ENCODE measurements around the gene SEZ6L.

The SEZ6L gene

GRCh38 chr22:26283330-26283729 is 114.1 kb downstream of the SEZ6L start:
- in situ Hi-C loops (cut with HindIII; ENCODE audit: low pct_ligation_motif_present, low pct_unique_long_range_greater_than_20kb, low sequenced_read_pairs) = no loop called here
- DNase-seq = no peak

DNA sequence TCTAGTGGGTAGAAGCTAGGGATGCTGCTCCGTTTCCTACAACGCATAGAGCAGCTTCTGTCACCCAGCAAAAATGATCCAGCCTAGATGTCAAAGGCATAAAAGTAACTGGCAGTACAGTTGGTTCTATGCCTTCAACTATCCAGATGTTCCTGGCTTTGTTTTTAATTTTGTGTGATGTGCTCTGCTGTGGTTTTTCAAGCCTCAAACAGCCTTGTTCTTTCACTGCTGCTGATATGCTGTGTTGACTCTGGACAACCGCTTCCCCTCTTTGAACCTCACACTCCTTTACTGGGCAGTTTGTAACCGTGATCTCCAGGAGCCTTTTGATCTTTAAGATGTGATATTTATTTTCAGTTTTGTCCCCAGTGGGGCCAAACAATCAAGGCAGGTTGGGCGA is 116.4 kb downstream of the SEZ6L start:
- no peak for DNase-seq
- in situ Hi-C loops (cut with HindIII; ENCODE audit: low pct_ligation_motif_present, low pct_unique_long_range_greater_than_20kb, low sequenced_read_pairs) = no loop called here

DNA sequence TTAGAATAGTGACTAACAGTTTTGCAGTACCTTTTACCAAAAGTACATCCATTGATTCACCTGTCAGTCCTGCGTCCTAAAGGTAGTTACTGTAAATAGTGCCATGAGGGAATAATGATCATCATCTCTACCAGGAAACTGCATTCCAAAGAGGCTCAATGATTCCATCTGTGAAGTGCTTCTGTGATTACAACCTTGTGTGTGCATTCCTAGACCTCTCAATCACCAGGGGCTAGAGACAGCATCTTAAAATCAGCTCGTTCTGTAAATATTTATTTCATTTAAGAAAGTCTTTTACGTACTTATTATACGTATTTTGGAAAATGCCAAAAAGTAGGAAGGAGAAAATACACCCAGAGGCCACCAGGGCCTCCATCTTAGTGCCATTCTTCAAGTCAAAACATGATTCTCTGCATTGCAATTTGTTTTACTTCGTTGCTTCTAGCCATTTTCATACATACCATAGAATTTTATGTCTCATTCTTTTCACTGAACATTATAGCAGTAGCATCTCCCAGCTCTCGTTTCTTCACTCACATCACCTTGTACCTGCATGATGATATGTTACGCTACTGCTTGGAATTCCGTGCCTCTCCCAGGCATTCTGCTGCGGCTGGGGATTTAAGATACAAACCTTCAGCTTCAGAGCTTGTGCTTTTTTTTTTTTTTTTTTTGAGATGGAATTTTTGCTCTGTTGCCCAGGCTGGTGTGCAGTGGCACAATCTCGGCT is 117.0 kb downstream of the SEZ6L start:
- no peak for DNase-seq
- in situ Hi-C loops (cut with HindIII; ENCODE audit: low pct_ligation_motif_present, low pct_unique_long_range_greater_than_20kb, low sequenced_read_pairs) = no loop called here

DNA sequence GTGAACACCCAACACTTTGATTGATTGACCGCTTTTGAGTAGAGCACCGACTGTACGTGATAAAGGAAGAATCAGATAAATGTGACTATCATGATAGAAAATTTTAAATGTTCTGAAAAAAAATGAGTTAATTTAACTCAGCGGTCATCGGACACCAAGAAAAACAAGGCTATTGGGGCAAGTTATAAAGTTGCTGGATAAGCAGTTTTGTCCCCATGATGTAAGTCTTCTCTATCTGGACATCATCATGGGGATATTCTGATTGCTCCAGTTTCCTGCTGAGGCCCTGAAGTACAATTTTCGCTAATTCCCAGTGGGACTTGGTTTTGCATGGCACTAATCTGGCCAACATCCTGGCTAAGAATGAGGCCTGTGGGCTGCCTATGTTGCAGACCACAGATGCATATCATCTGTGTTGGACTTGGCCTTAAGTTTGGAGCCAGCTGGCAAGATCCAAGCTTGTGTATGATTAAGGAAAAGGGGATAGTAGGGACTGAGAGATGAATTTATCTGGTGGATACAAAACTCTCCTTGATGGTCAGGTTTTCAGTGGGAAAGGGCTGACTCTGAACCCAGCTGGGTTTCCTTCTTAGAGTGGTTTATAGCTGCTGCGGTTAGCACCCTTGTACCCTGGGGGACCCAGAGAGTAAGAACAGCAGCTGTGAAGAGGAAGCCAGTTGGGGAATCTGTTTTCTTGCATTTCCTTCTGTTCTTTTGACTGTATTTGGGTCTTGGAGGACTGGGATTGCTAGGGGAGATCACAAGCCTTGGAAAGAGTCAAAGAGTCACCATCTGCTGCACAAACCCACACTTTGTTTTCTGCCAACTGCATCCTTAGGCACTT is 118.3 kb downstream of the SEZ6L start:
- DNase-seq = no peak
- in situ Hi-C loops (cut with HindIII; ENCODE audit: low pct_ligation_motif_present, low pct_unique_long_range_greater_than_20kb, low sequenced_read_pairs) = no loop called here

GRCh38 chr22:26289611-26290101 is 120.4 kb downstream of the SEZ6L start:
- DNase-seq = no peak
- in situ Hi-C loops (cut with HindIII; ENCODE audit: low pct_ligation_motif_present, low pct_unique_long_range_greater_than_20kb, low sequenced_read_pairs) = no loop called here

DNA sequence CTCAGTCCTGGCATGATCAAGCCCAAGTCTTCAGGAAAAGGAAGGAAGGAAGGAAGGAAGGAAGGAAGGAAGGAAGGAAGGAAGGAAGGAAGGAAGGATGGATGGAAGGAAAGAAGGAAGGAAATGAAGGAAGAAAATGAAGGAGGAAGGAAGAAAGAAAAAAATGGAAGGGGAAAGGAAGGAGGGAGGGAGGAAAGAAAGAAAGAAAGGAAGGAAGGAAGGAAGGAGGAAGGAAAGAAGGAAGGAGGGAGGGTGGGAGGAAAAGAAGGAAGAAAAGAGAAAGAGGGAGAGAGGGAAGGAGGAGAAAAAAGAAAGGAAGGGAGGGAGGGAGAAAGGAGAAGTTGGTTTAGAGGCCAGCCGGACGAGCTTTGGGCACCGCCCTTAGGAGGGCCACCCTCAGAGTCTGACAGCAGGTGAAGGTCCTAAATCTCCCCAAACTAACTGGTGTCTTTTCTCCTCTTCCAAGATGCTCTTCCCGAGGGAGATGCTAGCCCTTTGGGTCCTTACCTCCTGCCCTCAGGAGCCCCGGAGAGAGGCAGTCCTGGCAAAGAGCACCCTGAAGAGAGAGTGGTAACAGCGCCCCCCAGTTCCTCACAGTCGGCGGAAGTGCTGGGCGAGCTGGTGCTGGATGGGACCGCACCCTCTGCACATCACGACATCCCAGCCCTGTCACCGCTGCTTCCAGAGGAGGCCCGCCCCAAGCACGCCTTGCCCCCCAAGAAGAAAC is 122.8 kb downstream of the SEZ6L start:
- in situ Hi-C loops (cut with HindIII; ENCODE audit: low pct_ligation_motif_present, low pct_unique_long_range_greater_than_20kb, low sequenced_read_pairs) = no loop called here
- DNase-seq = no peak

DNA sequence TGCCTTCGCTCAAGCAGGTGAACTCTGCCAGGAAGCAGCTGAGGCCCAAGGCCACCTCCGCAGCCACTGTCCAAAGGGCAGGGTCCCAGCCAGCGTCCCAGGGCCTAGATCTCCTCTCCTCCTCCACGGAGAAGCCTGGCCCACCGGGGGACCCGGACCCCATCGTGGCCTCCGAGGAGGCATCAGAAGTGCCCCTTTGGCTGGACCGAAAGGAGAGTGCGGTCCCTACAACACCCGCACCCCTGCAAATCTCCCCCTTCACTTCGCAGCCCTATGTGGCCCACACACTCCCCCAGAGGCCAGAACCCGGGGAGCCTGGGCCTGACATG is 123.4 kb downstream of the SEZ6L start:
- DNase-seq = no peak
- in situ Hi-C loops (cut with HindIII; ENCODE audit: low pct_ligation_motif_present, low pct_unique_long_range_greater_than_20kb, low sequenced_read_pairs) = no loop called here

GRCh38 chr22:26295563-26296126 is 126.4 kb downstream of the SEZ6L start:
- in situ Hi-C loops (cut with HindIII; ENCODE audit: low pct_ligation_motif_present, low pct_unique_long_range_greater_than_20kb, low sequenced_read_pairs) = no loop called here
- DNase-seq = no peak

- DNase-seq = no peak
- in situ Hi-C loops (cut with HindIII; ENCODE audit: low pct_ligation_motif_present, low pct_unique_long_range_greater_than_20kb, low sequenced_read_pairs) = no loop called here
These were observed 129.5 kb downstream of the SEZ6L start for GRCh38 chr22:26298605-26299310.

GRCh38 chr22:26302726-26303125 is 133.5 kb downstream of the SEZ6L start:
- in situ Hi-C loops (cut with HindIII; ENCODE audit: low pct_ligation_motif_present, low pct_unique_long_range_greater_than_20kb, low sequenced_read_pairs) = no loop called here
- no peak for DNase-seq

GRCh38 chr22:26303475-26303874 is 134.2 kb downstream of the SEZ6L start:
- in situ Hi-C loops (cut with HindIII; ENCODE audit: low pct_ligation_motif_present, low pct_unique_long_range_greater_than_20kb, low sequenced_read_pairs) = no loop called here
- DNase-seq = no peak

DNA sequence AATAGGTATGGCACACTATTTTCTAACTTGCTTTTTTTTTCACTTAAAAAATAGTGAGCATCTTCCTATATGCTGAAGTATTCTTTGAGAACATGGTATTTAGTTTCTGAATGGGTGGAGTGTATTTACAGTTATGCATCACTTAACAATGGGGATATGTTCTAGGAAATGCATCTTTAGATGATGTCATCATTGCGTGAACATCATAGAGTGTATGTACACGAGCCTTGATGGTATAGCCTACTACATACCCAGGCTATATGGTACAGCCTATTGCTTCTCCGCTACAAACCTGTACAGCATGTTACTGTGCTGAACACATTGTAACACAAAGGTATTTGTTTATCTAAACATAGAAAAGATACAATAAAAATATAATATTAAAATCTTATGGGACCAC is 135.5 kb downstream of the SEZ6L start:
- in situ Hi-C loops (cut with HindIII; ENCODE audit: low pct_ligation_motif_present, low pct_unique_long_range_greater_than_20kb, low sequenced_read_pairs) = no loop called here
- DNase-seq = no peak

DNA sequence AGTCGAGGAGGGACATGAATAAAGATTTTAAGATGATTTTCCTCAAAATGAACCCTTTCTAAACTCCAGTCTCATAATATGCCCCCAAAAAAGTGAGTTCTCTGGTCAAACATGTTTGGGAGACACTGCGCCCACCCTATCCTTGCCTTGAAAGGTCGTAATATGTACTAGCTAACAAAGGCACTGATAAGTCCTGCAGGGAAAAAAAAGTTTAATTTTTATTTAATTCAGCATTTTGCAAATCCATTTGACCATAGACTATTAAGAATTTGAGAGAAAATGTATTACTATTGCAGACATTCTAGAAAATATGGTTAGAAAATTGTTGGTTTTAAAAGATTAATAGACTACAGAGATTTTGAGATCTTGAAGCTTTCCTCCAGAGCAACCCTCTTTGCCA is 139.2 kb downstream of the SEZ6L start:
- DNase-seq = no peak
- in situ Hi-C loops (cut with HindIII; ENCODE audit: low pct_ligation_motif_present, low pct_unique_long_range_greater_than_20kb, low sequenced_read_pairs) = no loop called here

GRCh38 chr22:26310616-26311015 is 141.4 kb downstream of the SEZ6L start:
- DNase-seq = no peak
- in situ Hi-C loops (cut with HindIII; ENCODE audit: low pct_ligation_motif_present, low pct_unique_long_range_greater_than_20kb, low sequenced_read_pairs) = no loop called here

DNA sequence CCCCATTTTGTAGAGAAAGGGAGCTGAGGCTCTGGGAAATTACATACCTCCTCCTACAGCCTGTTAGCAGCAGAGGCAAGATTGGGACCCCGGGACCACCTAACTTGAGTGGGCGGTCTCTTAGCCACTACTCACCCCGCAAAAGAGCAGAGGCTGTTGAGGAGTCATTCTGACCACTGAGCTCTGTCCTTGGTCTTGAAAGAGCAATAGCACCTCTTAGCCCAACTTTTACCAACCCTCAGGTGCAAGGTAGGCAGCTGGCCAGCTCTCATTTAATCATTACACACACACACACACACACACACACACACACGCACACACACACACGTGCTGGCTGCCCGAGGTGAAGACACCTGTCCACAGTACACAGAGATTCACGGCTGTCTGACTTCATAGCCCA is 144.0 kb downstream of the SEZ6L start:
- no peak for DNase-seq
- in situ Hi-C loops (cut with HindIII; ENCODE audit: low pct_ligation_motif_present, low pct_unique_long_range_greater_than_20kb, low sequenced_read_pairs) = no loop called here

DNA sequence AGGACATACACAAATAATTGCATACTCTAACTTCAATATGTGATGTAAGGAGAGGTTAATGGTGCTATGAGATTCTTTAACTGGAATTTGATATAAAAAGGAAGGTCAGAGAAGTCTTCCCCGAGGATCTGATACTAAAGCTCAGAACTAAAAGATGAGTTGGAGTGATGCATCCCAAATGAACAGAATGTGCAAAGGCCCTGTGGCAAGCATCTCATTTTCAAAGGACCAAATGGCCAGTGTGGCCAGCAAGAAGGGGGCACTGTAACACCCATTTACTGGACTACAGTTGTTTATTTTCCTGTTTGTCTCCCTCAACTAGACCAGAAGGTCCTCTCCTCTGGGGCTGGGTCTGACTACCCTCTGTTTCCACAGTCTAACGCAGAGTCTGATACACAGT is 144.9 kb downstream of the SEZ6L start:
- no peak for DNase-seq
- in situ Hi-C loops (cut with HindIII; ENCODE audit: low pct_ligation_motif_present, low pct_unique_long_range_greater_than_20kb, low sequenced_read_pairs) = no loop called here

DNA sequence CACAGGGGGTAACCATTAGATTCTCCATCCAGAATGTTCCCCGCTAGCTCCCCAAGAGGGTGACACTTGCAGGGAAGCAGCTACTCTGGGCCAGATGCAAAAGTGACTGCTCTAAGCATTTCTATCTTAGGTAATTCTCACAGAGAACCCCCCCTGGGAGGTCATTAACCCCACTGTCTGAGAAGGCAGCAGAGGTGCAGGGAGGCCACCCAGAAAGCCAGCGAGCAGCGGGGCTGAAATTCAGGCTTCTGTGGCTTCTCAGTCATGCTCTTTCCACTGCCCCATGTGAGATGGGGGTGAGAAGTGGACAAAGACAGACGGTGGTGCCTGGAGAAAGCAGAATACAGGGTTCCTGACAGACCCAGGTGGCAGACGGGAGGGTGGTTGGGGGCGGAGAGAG is 145.4 kb downstream of the SEZ6L start:
- no peak for DNase-seq
- in situ Hi-C loops (cut with HindIII; ENCODE audit: low pct_ligation_motif_present, low pct_unique_long_range_greater_than_20kb, low sequenced_read_pairs) = no loop called here

GRCh38 chr22:26316732-26317285 is 147.5 kb downstream of the SEZ6L start:
- in situ Hi-C loops (cut with HindIII; ENCODE audit: low pct_ligation_motif_present, low pct_unique_long_range_greater_than_20kb, low sequenced_read_pairs) = no loop called here
- DNase-seq = no peak
